CD4-positive, alpha-beta T cell (primary cell): ENCODE measurements around the gene ACTA1. TPM values are rescaled to one million over a fixed set of nuclear protein-coding genes. Genes with fewer than 3 reads are reported as not detected.

Experiments used
- ATAC-seq: fragments of 200-7000 bp; cut with Tn5 transposase; one replicate; pipeline ENCODE4 v1.10.0; 2022; ENCODE audit warnings: mild to moderate bottlenecking; ENCODE audit not compliant: poor library complexity
- CTCF ChIA-PET: fragments of 350-600 bp; sonication (Branson Sonifier 250); formaldehyde crosslinking; loops from one replicate; lab custom pipeline; 2021; ENCODE audit warnings: antibody characterized with exemption, inconsistent platforms; lab: Charles Lee
- POLR2A ChIA-PET: fragments of 350-600 bp; sonication (Branson Sonifier 250); formaldehyde crosslinking; loops from one replicate; lab custom pipeline; 2021; ENCODE audit warnings: antibody characterized with exemption, inconsistent platforms; lab: Charles Lee
- DNase-seq, 14 experiments: peaks; one replicate each; pipeline ENCODE4 v3.0.0-alpha.2; 2013 to 2020; ENCODE audit warnings: mixed read lengths in 2 of 14
- H3K27ac ChIP-seq, 2 donors: one replicate each; pipeline versions ENCODE4 v1.5.1 to v1.7.0; 2013; ENCODE audit warnings: low read length in 2 of 2, low read depth in 1 of 2, mild to moderate bottlenecking in 1 of 2
- H3K27me3 ChIP-seq, 2 experiments: 1 replicate in 1 of 2; 2 replicates in 1 of 2; pipeline versions ENCODE4 v1.6.1 to v1.7.0; 2013; ENCODE audit warnings: low read length in 2 of 2, control low read depth in 1 of 2, mild to moderate bottlenecking in 1 of 2, moderate library complexity in 1 of 2; ENCODE audit not compliant: insufficient read depth in 2 of 2, control insufficient read depth in 1 of 2
- H3K36me3 ChIP-seq: one replicate; pipeline ENCODE4 v1.6.1; 2013; ENCODE audit warnings: low read length, control low read depth; ENCODE audit not compliant: insufficient read depth
- H3K4me1 ChIP-seq: one replicate; pipeline ENCODE4 v1.6.1; 2013; ENCODE audit warnings: low read length, control low read depth; ENCODE audit not compliant: insufficient read depth
- H3K4me3 ChIP-seq: one replicate; pipeline ENCODE4 v1.5.1; 2013; ENCODE audit warnings: mild to moderate bottlenecking, low read length, moderate library complexity
- H3K9me3 ChIP-seq, 2 experiments: 1 replicate in 1 of 2; 2 replicates in 1 of 2; pipeline versions ENCODE4 v1.6.1 to v1.7.0; 2013; ENCODE audit warnings: low read length in 2 of 2, mild to moderate bottlenecking in 2 of 2, control low read depth in 1 of 2, moderate library complexity in 1 of 2; ENCODE audit not compliant: control insufficient read depth in 1 of 2, insufficient read depth in 1 of 2
- H3K27ac Mint-ChIP-seq: one replicate; pipeline ENCODE4 v1.8.0; 2020; ENCODE audit warnings: mixed read lengths
- H3K27me3 Mint-ChIP-seq: one replicate; pipeline ENCODE4 v1.8.0; 2021; ENCODE audit warnings: mixed read lengths
- H3K36me3 Mint-ChIP-seq: one replicate; pipeline ENCODE4 v1.8.0; 2021; ENCODE audit warnings: low read depth, mixed read lengths
- H3K4me1 Mint-ChIP-seq: one replicate; pipeline ENCODE4 v1.8.0; 2021; ENCODE audit warnings: low read depth, mixed read lengths
- H3K4me3 Mint-ChIP-seq: one replicate; pipeline ENCODE4 v1.8.0; 2020; ENCODE audit warnings: mild to moderate bottlenecking, mixed read lengths
- H3K9me3 Mint-ChIP-seq: one replicate; pipeline ENCODE4 v1.8.0; 2020; ENCODE audit warnings: mixed read lengths
- CTCF ChIP-seq: fragments of 200-600 bp; IDR thresholded peaks from one replicate; pipeline ENCODE4 v1.8.0; 2022; ENCODE audit warnings: antibody characterized with exemption, mild to moderate bottlenecking
- intact Hi-C, 2 experiments: fragments of 100-400 bp; cut with DNase I in 1 of 2; cut with micrococcal nuclease in 1 of 2; formaldehyde crosslinking; loops; one replicate each; pipeline versions ENCODE4 v1.15.1 to v1.9.0; 2023 to 2025; cut with DNase I, micrococcal nuclease
- total RNA-seq, 174 experiments: library from RNA in 2 of 174; stranded (reverse) in 2 of 174; gene quantifications; one replicate each; pipeline ENCODE4 v1.2.3 and lab custom pipeline; 2021 to 2026

The ACTA1 gene
- total RNA-seq, 2 experiments from 2014 or later, result not detected

DNA sequence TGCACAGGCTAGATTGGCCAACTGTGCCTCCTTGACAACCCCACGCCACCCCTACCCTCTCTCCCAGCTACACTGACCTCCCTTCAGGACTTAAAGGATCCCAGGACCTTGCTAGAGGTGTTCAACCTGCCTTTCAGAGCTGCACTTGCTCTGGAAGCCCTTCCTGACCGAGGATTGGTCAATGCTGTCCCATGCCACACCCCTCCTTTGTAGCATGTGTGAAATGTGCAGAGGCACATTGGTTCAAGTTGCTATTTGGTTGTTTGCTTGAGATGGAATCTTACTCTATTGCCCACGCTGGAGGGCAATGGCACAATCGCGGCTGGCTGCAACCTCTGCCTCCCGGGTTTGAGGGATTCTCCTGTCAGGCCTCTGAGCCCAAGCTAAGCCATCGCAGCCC is 21.8 kb downstream of the ACTA1 start:
- POLR2A ChIA-PET, result no interaction called here
- Histone ChIP-seq H3K27me3 (peaks cover 35 to 38% of the 10 kb centered on the region in 2 experiments), H3K4me1 (peaks cover 18% of the 10 kb centered on the region), H3K9me3 (peaks cover 0 to 14% of the 10 kb centered on the region in 2 experiments), H3K4me3 (no peak overlapping the region), H3K27ac (no peak overlapping the region), H3K36me3 (no peaks in the 10 kb centered on the region)
- ATAC-seq, result no peak
- H3K27me3 Mint-ChIP-seq, result peaks cover 58% of the 10 kb centered on the region
- DNase-seq, result no peak
- H3K36me3 Mint-ChIP-seq, result no peaks in the 10 kb centered on the region
- intact Hi-C loops, result no loop called here
- H3K4me3 Mint-ChIP-seq, result no peak overlapping the region
- CTCF ChIA-PET, result no interaction called here
- TF ChIP-seq CTCF, result no peak
- no peak overlapping the region for H3K27ac Mint-ChIP-seq
- H3K4me1 Mint-ChIP-seq, result peaks cover 9% of the 10 kb centered on the region
- H3K9me3 Mint-ChIP-seq, result no peaks in the 10 kb centered on the region

- no peak overlapping the region for H3K27ac Mint-ChIP-seq
- intact Hi-C loops, result no loop called here
- CTCF ChIA-PET, result no interaction called here
These were observed 22.3 kb downstream of the ACTA1 start for GRCh38 chr1:229411434-229412055.

GRCh38 chr1:229410692-229411433 is 23.0 kb downstream of the ACTA1 start:
- peak overlapping the region; percentile 23 for H3K4me3 Mint-ChIP-seq
- TF ChIP-seq CTCF, result no peak
- H3K4me1 Mint-ChIP-seq, result peaks cover 11% of the 10 kb centered on the region
- no peak overlapping the region for H3K27ac Mint-ChIP-seq
- ATAC-seq, result no peak
- intact Hi-C loops, result no loop called here
- Histone ChIP-seq H3K27me3 (peaks cover 36 to 45% of the 10 kb centered on the region in 2 experiments), H3K4me1 (peaks cover 19% of the 10 kb centered on the region), H3K36me3 (no peaks in the 10 kb centered on the region), H3K27ac (no peak overlapping the region), H3K9me3 (peaks cover 0 to 14% of the 10 kb centered on the region in 2 experiments), H3K4me3 (no peak overlapping the region)
- ChIA-PET CTCF (no interaction called here), POLR2A (no interaction called here)
- H3K27me3 Mint-ChIP-seq, result peaks cover 68% of the 10 kb centered on the region
- no peak for DNase-seq
- H3K36me3 Mint-ChIP-seq, result no peaks in the 10 kb centered on the region
- H3K9me3 Mint-ChIP-seq, result no peaks in the 10 kb centered on the region

More at GRCh38 chr1:229411434-229412055, 22.3 kb downstream of the ACTA1 start:
- ATAC-seq (no peak), DNase-seq (no peak)
- Mint-ChIP-seq H3K9me3 (no peaks in the 10 kb centered on the region), H3K36me3 (no peaks in the 10 kb centered on the region), H3K27me3 (peaks cover 63% of the 10 kb centered on the region), H3K4me1 (peaks cover 11% of the 10 kb centered on the region), H3K4me3 (no peak overlapping the region)
- Histone ChIP-seq H3K4me1 (peaks cover 19% of the 10 kb centered on the region), H3K36me3 (no peaks in the 10 kb centered on the region), H3K27ac (no peak overlapping the region), H3K27me3 (peaks cover 35 to 43% of the 10 kb centered on the region in 2 experiments), H3K4me3 (no peak overlapping the region), H3K9me3 (peaks cover 0 to 14% of the 10 kb centered on the region in 2 experiments)
- POLR2A ChIA-PET, result no interaction called here
- no peak for TF ChIP-seq CTCF
